ENCODE data around the gene TAF7. TPM values are rescaled to one million over a fixed set of nuclear protein-coding genes. Genes with fewer than 3 reads are reported as not detected.
"Not testable (repeated sequence)": the region's sequence is repeated elsewhere in the genome, so short reads cannot be mapped to it uniquely, and the experiment has no call there.

The TAF7 gene
- total RNA-seq, 2 experiments from 2014 or later, result 45.2 to 54.4 TPM

- intact Hi-C loops (cut with DNase I, micrococcal nuclease), result no loop called here
- Mint-ChIP-seq H3K36me3 (ENCODE audit: low read depth) (peaks cover 22% of the 10 kb centered on the region), H3K27ac (no peak within 1 kb of the TSS), H3K4me1 (no peaks in the 10 kb centered on the region), H3K9me3 (ENCODE audit: low read depth) (peaks cover 46% of the 10 kb centered on the region), H3K27me3 (peaks cover 65% of the 10 kb centered on the region), H3K4me3 (peak within 1 kb of the TSS; percentile 15)
- ATAC-seq (no peak), DNase-seq (peak; percentile 39)
- ChIA-PET CTCF (interaction anchor here (0.6 to 3.4 kb wide), 14 partner anchors 11 to 225 kb away, joined by 3 to 22 read pairs (median 4); partner anchors contain the start of genes PCDHGA10, PCDHGA11, PCDHGA5 and PCDHGA8), POLR2A (no interaction called here)
Observed at GRCh38 chr5:141338538-141339306, 18.1 kb upstream of the TAF7 start, which contains the start of gene PCDHGA2. PCDHGA2 (plus strand) TSS chr5:141338760.

DNA sequence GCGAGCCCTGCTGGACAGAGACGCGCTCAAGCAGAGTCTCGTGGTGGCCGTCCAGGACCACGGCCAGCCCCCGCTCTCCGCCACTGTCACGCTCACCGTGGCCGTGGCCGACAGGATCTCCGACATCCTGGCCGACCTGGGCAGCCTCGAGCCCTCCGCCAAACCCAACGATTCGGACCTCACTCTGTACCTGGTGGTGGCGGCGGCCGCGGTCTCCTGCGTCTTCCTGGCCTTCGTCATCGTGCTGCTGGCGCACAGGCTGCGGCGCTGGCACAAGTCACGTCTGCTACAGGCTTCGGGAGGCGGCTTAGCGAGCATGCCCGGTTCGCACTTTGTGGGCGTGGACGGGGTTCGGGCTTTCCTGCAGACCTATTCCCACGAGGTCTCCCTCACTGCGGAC is 12.0 kb upstream of the TAF7 start:
- POLR2A ChIA-PET, result not testable (repeated sequence)

GRCh38 chr5:141330299-141331080 is 9.9 kb upstream of the TAF7 start, which contains the start of gene PCDHGA1:
PCDHGA1 (plus strand) TSS chr5:141330514.
- peaks cover 50% of the 10 kb centered on the region for H3K27me3 Mint-ChIP-seq
- ChIA-PET CTCF (interaction anchor here (0.6 to 4.1 kb wide), 12 partner anchors 8 to 241 kb away, joined by 3 to 23 read pairs (median 6); partner anchors contain the start of genes PCDHGA2, PCDHGA3, PCDHGB3 and TAF7), POLR2A (interaction anchor here (0.7 to 1.0 kb wide), 2 partner anchors 10 to 62 kb away, joined by 3 to 4 read pairs; partner anchors contain the start of genes PCDHGA8 and TAF7)
- peaks cover 18% of the 10 kb centered on the region for H3K36me3 Mint-ChIP-seq (ENCODE audit: low read depth)
- no peak within 1 kb of the TSS for H3K27ac Mint-ChIP-seq
- H3K4me3 Mint-ChIP-seq, result no peak within 1 kb of the TSS
- intact Hi-C loops (cut with DNase I, micrococcal nuclease), result no loop called here
- ATAC-seq (peak; percentile 38), DNase-seq (peak; percentile 62)
- peaks cover 26% of the 10 kb centered on the region for H3K9me3 Mint-ChIP-seq (ENCODE audit: low read depth)
- peaks cover 2% of the 10 kb centered on the region for H3K4me1 Mint-ChIP-seq

More for the DNA sequence above, 12.0 kb upstream of the TAF7 start:
- Mint-ChIP-seq H3K27me3 (peaks cover 57% of the 10 kb centered on the region), H3K36me3 (ENCODE audit: low read depth) (peaks cover 17% of the 10 kb centered on the region), H3K9me3 (ENCODE audit: low read depth) (peaks cover 28% of the 10 kb centered on the region)
- ATAC-seq; H3K4me3 Mint-ChIP-seq; H3K27ac Mint-ChIP-seq; H3K4me1 Mint-ChIP-seq; intact Hi-C loops (cut with DNase I, micrococcal nuclease); DNase-seq: not testable (repeated sequence)
- CTCF ChIA-PET, result interaction anchor here (0.8 kb wide), 1 partner anchor 11 kb away, joined by 3 read pairs; the partner anchor contains the start of gene PCDHGA3

GRCh38 chr5:141328231-141328630 is 7.6 kb upstream of the TAF7 start:
- DNase-seq, result peak; percentile 19
- ChIA-PET CTCF (interaction anchor here (0.6 to 4.1 kb wide), 11 partner anchors 8 to 235 kb away, joined by 3 to 23 read pairs (median 4); partner anchors contain the start of genes PCDHGA2 and TAF7), POLR2A (no interaction called here)
- intact Hi-C loops (cut with DNase I, micrococcal nuclease), result loop anchor here in 1 of 2 experiments (10.0 kb wide), 1 partner anchor 597 kb away; the partner anchor contains the start of gene DELE1
- no peak for ATAC-seq
- Mint-ChIP-seq H3K36me3 (ENCODE audit: low read depth) (peaks cover 16% of the 10 kb centered on the region), H3K27ac (no peak overlapping the region), H3K9me3 (ENCODE audit: low read depth) (peaks cover 24% of the 10 kb centered on the region), H3K27me3 (peaks cover 39% of the 10 kb centered on the region), H3K4me1 (peaks cover 2% of the 10 kb centered on the region), H3K4me3 (no peak overlapping the region)

DNA sequence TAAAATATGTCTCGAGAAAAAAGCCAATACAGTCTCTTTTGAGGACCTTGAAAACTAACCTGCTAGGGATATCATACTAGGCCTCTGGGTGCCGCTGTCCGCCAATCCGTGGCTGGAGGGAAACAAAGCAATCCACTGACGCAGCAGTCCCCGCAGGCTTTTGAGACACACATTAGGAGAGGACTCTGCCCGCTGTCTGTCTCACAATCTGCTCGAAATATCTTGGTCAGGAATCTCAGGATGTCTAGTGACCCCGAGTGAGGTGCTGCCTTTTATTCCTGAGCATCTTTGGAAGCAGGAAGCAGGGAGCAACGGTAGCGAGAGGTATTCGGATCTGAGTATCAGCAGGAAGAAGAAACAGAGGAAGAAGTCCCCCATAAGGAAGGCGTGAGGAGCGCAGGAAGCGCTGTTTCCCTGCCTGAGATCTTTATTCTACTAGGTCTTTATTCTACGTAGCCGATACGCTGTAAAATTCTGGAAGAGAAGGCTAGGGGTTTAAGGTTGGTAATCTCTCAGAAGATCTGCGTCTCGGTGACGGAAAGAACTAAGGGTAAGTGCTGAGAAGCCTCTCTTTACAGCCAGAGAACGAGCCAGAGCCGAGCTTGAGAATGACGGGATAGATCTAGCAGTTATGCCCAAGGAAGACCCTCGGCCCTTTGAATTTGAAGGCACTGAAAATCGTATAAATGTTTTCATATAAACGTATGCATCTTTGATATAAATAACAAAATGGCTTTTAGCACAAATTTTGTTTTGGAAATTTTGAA is 5.7 kb upstream of the TAF7 start:
- peak; percentile 94 for ATAC-seq
- H3K27me3 Mint-ChIP-seq, result peaks cover 29% of the 10 kb centered on the region
- ChIA-PET CTCF (interaction anchor here (0.7 to 4.1 kb wide), 4 partner anchors 10 to 318 kb away, joined by 3 to 22 read pairs (median 3); partner anchors contain the start of gene PCDHGA2), POLR2A (no interaction called here)
- peak overlapping the region; percentile 72 for H3K4me3 Mint-ChIP-seq
- intact Hi-C loops (cut with DNase I, micrococcal nuclease), result loop anchor here in 1 of 2 experiments (2.0 to 10.0 kb wide), 2 partner anchors 233 to 599 kb away; partner anchors contain the start of gene DELE1
- H3K9me3 Mint-ChIP-seq (ENCODE audit: low read depth), result peaks cover 22% of the 10 kb centered on the region
- peak overlapping the region; percentile 72 for H3K27ac Mint-ChIP-seq
- peaks cover 4% of the 10 kb centered on the region for H3K4me1 Mint-ChIP-seq
- DNase-seq, result peak; percentile 84
- peaks cover 19% of the 10 kb centered on the region for H3K36me3 Mint-ChIP-seq (ENCODE audit: low read depth)

GRCh38 chr5:141322261-141322660 is 1.7 kb upstream of the TAF7 start:
- H3K36me3 Mint-ChIP-seq (ENCODE audit: low read depth), result peaks cover 52% of the 10 kb centered on the region
- ATAC-seq (no peak), DNase-seq (no peak)
- H3K27me3 Mint-ChIP-seq, result peaks cover 10% of the 10 kb centered on the region
- intact Hi-C loops (cut with DNase I, micrococcal nuclease), result loop anchor here (5.0 to 10.0 kb wide), 6 partner anchors 240 to 685 kb away; partner anchors contain the start of genes DELE1 (in 1 of the 2), HDAC3 (in 1 of the 2), RELL2 (in 1 of the 2) and RNF14 (in 1 of the 2)
- POLR2A ChIA-PET, result no interaction called here
- CTCF ChIA-PET, result interaction anchor here (0.7 to 1.4 kb wide), 3 partner anchors 9 to 22 kb away, joined by 3 to 5 read pairs (median 3); partner anchors contain the start of genes PCDHGA1 and PCDHGA3
- H3K4me3 Mint-ChIP-seq, result no peak overlapping the region
- H3K4me1 Mint-ChIP-seq, result peaks cover 25% of the 10 kb centered on the region
- H3K27ac Mint-ChIP-seq, result no peak overlapping the region
- peaks cover 34% of the 10 kb centered on the region for H3K9me3 Mint-ChIP-seq (ENCODE audit: low read depth)

DNA sequence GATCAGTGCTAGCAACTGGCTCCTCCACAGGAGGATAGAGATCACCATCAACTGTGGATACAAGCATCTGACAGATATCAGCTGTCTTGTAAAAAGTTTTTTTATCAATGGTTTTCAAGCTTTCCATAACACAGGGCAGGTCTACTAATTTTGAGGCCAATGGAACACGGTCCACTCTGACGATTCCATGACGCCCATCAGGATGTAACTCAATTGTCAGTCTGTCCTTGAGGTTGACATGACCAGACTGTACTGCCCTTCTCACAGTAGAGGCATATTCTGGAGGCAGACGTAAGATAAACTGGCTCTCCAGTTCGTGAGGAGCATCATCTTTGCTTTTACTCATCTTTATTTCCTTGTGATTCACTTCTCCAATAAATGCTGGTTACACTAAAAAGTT is 885 bp downstream of the TAF7 start:
- no peak for DNase-seq
- no peak for ATAC-seq
- intact Hi-C loops (cut with DNase I, micrococcal nuclease), result loop anchor here (1.0 to 10.0 kb wide), 13 partner anchors 61 to 919 kb away; partner anchors contain the start of genes ANKHD1 (in 1 of the 2), DELE1 (in 1 of the 2), DIAPH1 (in 1 of the 2) and HDAC3 (in 1 of the 2)
- ChIA-PET CTCF (interaction anchor here (0.8 to 3.6 kb wide), 24 partner anchors 8 to 915 kb away, joined by 3 to 25 read pairs (median 4); partner anchors contain the start of genes PCDHGA1, PCDHGA10, PCDHGA11 and PCDHGA12), POLR2A (interaction anchor here (0.8 to 1.4 kb wide), 2 partner anchors 10 to 50 kb away, joined by 4 read pairs; partner anchors contain the start of gene PCDHGB3)
- peaks cover 70% of the 10 kb centered on the region for H3K36me3 Mint-ChIP-seq (ENCODE audit: low read depth)
- peak overlapping the region; percentile 100 for H3K27ac Mint-ChIP-seq
- H3K9me3 Mint-ChIP-seq (ENCODE audit: low read depth), result peaks cover 38% of the 10 kb centered on the region
- H3K4me3 Mint-ChIP-seq, result peak overlapping the region; percentile 91
- peaks cover 23% of the 10 kb centered on the region for H3K4me1 Mint-ChIP-seq
- peaks cover 2% of the 10 kb centered on the region for H3K27me3 Mint-ChIP-seq

DNA sequence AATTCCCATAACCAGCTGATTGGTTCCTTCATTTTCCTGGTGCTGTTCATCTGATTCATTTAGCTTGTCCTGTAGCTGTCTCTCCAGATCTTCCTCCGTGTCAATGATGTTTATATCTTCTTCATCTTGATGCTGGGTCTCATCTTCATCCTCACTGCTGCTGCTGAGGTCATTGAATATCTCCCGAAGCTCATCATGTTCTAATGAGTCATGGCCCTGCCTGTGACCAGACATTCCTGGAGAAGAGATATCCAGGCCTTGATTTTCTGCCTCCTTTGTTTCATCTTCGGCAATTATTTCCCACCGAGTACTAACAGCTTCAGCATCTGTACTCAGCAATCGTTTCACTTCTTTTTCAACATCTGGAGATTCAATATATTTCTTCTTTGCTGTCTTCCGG is 1.4 kb downstream of the TAF7 start:
- no peak overlapping the region for H3K27ac Mint-ChIP-seq
- peaks cover 73% of the 10 kb centered on the region for H3K36me3 Mint-ChIP-seq (ENCODE audit: low read depth)
- ChIA-PET CTCF (interaction anchor here (0.7 to 3.6 kb wide), 14 partner anchors 9 to 915 kb away, joined by 3 to 25 read pairs (median 4); partner anchors contain the start of genes PCDHGA1, PCDHGA11, PCDHGB3 and PCDHGB6), POLR2A (no interaction called here)
- H3K4me1 Mint-ChIP-seq, result peaks cover 23% of the 10 kb centered on the region
- no peaks in the 10 kb centered on the region for H3K27me3 Mint-ChIP-seq
- ATAC-seq (no peak), DNase-seq (no peak)
- intact Hi-C loops (cut with DNase I, micrococcal nuclease), result no loop called here
- peaks cover 40% of the 10 kb centered on the region for H3K9me3 Mint-ChIP-seq (ENCODE audit: low read depth)
- peak overlapping the region; percentile 91 for H3K4me3 Mint-ChIP-seq

- Mint-ChIP-seq H3K9me3 (ENCODE audit: low read depth) (peaks cover 51% of the 10 kb centered on the region), H3K36me3 (ENCODE audit: low read depth) (peaks cover 82% of the 10 kb centered on the region), H3K4me1 (peaks cover 23% of the 10 kb centered on the region)
- CTCF ChIA-PET, result interaction anchor here (0.8 to 0.9 kb wide), 2 partner anchors 9 to 13 kb away, joined by 3 read pairs; partner anchors contain the start of gene SLC25A2
- POLR2A ChIA-PET; intact Hi-C loops (cut with DNase I, micrococcal nuclease); H3K27ac Mint-ChIP-seq; ATAC-seq; H3K27me3 Mint-ChIP-seq; H3K4me3 Mint-ChIP-seq; DNase-seq: not testable (repeated sequence)
Observed at GRCh38 chr5:141316963-141317362, 3.6 kb downstream of the TAF7 start.

DNA sequence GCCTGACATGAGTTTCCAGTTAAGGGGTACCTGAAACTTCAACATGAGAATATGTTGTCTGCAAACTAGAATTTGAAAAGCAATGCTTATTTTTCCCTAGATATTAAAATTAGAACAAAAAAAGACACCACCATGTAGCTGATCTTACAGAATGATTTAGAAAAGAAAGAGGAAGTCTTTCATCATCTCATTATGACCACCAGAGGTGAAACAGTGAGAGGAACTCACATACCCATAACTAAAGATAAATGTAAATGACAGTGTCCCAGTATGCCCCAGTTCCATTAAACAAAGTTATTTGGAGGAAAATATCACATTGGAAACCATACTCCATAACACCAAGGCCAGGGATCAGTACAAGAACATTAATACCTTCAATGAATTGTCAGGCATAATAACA is 6.9 kb downstream of the TAF7 start:
- no peaks in the 10 kb centered on the region for H3K27me3 Mint-ChIP-seq
- intact Hi-C loops (cut with DNase I, micrococcal nuclease), result no loop called here
- H3K27ac Mint-ChIP-seq, result no peak overlapping the region
- H3K4me1 Mint-ChIP-seq, result peaks cover 4% of the 10 kb centered on the region
- H3K9me3 Mint-ChIP-seq (ENCODE audit: low read depth), result peaks cover 57% of the 10 kb centered on the region
- POLR2A ChIA-PET, result no interaction called here
- no peak overlapping the region for H3K4me3 Mint-ChIP-seq
- CTCF ChIA-PET, result no interaction called here
- H3K36me3 Mint-ChIP-seq (ENCODE audit: low read depth), result peaks cover 68% of the 10 kb centered on the region
- ATAC-seq, result no peak
- DNase-seq, result no peak
